HG02852 (cell line): ENCODE results near the gene MYBPC3.

Experiments used
- ATAC-seq: cut with Tn5 transposase; IDR thresholded peaks from one replicate; pipeline ENCODE4 v1.9.1; 2021; ENCODE audit warnings: mild to moderate bottlenecking, moderate library complexity; ENCODE audit not compliant: unreplicated experiment

Gene MYBPC3

DNA sequence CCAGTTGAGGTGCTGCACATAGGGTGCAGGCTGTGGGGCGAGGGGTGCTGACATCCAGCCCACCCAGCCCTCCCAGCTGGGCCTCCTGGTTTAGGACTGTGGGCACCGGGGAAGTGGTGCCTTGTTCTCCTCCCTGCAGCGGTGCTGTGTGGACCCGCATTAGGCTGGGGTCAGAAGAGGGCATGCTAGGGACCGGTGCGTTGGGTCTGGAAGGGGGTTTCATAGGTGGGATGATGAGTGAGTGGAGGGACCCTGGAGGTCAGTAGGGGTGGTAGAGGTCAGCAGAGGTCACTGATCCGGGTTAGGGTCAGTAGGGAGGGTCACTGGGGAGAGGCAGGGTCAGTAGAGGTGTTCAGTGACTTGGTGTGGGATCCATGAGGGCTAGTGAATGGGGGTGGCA, 6.7 kb upstream of the MYBPC3 start:
- no peak for ATAC-seq

DNA sequence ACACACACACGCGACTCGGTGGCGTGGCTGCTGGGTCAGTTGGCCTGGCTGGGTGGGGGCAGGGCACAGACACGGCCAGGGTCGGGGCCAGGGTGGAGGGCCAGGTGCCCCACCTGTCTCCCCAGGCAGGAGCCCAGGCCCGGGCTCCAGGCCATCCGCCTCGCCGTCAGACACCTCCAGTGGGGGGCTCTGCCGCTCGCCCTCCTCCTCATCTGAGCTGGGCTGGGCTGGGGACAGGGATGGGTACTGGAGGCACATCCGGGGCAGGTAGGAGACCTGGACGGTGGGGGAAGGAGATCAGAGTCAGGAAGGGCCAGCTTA, 6.2 kb upstream of the MYBPC3 start:
- no peak for ATAC-seq

DNA sequence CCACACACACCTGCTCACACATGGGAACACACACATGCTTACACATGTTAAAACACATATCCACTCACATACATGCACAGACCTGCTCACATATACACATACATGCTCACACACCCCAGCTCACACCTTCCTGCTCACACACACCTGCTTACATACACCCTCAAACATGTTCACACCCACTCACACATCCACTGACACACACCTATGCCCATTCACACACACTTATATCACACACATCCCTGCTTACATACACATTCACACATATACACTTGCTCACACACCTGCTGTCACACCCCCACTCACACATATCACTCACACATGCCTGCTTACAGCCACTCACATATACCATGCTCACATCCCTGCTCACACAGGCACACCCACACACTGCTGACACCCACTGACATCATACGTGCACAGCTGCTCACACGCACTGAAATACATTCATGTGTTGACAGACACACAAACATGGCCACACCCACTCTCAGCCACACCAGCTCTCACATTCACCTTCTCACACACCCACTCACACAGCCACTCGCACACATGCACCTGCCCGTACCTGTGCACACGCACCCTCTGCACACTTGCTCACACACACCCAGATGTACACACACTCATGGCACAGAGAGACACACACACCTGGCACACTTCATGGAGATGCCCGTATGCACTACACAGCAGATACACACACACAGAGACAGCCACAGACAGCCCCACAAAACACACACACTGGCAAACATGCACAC, 5.7 kb upstream of the MYBPC3 start:
- ATAC-seq = no peak

DNA sequence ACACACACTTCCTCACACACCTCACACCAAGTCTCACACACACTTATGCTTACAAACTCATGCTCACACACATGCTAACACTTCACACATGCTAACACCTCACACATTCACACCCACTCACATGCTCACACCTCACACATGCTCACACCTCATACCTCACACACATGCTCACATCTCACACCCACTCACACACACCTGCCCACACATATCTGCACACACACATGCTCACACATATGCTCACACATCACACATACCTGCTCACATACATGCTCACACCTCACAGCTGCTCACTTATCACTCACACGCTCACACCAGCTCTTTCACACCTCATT, 4.5 kb upstream of the MYBPC3 start:
- ATAC-seq = no peak

DNA sequence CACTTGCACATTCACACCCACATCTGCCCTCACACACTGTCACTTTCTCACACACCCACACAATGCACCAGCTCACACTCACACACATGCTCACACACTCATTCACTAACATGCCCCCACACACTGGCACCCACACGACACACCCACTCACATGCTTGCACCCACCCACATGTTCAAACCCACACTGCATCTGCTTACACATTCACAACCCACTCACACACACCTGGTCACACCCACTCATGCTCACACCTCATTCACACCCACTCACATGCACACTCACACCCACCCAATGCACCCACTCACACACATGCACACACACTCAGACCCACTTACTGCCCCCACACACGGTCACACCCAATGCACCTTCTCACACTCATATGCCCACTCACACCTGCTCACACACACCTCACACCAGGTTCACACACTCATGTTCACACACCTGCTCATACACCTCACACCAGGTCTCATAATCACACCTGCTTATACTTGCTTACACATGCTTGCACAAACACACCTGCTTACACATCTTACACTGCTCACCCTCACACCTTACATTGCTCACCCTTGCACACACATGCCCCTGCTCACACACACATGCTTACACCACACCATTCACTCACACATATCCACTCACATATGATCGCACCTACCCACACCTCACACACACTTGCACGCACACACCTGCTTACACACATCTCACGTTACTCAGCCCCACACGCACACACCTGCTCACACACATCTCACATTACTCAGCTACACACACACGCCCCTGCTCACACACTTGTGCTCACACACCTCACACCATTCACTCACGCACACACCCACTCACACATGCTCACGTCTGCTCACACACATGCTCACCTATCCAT, 3.9 kb upstream of the MYBPC3 start:
- ATAC-seq = no peak

DNA sequence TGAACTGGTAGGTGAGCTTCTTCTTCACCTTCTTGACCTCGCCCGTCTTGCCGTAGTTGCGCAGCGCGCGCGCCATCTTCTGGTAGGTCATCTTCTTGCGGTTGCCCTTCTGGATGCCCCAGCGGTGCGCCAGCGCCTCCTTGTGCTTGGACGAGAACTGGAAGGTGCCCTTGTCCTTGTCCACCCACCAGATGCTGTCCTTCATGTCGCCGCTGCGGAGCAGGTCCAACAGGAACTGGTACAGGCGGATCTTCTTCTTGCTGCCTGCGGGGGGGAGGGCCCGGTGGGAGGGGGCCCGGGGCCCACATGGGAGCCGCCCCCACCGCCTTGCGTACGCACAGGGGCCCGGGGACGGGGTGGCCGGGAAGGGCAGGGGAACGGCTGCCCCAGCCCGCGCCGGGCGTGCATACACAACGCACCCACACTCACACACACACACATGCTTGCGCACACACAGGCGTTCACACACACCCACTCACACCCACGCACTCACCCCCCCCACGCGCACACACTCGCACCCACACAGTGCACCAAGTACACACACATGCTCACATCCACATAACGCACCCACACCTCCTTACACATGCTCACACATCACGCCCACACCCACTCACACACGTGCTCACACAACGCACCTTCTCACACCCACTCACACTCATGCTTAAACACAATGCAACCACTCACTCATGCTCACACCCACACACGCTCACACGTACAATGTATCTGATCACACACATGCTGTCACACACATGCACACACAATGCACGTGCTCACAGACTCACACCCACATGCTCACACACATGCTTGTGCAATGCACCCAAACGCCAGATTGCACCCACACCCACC, 3.0 kb upstream of the MYBPC3 start:
- no peak for ATAC-seq

DNA sequence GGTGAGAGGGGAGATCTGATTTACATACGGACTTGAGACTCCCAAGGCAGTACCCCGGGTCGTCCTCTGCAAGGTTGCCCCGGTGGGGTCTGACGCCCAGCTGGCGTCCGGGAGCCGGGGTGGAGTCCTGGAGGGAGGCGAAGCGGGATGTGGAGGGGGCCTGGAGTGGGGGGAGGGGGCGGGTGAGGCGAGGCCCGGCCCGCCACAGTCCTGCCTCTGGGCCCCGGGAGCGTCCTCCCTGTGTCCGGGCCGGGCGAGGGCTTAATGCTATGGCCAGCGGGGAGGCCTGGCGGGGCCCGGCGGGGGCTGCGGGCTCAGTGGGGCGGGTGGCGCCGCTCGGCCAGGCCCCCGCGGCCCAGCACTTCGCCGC, 2.4 kb upstream of the MYBPC3 start:
- no peak for ATAC-seq

DNA sequence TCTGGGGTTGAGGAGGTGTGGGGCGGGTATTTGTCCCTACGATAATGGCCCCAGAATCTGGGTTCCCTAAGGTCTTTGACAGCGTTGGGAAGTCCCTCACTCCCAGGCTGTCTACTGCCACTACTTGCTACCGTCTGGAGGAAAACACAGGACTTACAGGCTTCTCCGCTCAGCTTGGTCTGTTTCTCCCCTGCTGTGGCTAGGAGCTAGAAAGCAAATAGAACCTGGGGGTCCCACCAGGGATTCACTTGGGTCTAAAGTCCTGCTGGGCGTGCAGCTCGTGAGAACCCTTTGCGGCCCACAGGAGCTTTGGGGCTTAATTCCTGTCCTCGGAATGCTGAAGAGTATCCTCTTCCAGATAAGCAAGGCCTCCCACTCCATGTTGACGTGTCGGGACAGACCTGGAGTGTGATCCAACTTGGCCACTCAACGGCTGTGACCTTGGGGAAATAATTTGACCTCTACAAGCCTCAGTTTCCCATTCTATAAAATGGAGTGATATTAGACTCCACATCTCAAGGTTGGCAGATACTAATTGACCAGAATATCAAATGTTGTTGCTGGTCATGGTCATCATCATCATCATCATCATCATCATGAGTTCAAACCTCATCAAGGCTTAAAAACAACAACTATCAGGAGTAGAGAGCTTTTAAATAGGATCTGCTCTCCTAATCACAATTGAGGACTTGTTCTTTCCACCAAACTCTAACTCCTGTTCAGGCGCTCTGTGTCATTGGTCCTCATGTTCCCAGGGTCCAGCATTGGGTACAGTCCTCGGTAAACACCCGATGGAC, 1.7 kb upstream of the MYBPC3 start:
- ATAC-seq = no peak

DNA sequence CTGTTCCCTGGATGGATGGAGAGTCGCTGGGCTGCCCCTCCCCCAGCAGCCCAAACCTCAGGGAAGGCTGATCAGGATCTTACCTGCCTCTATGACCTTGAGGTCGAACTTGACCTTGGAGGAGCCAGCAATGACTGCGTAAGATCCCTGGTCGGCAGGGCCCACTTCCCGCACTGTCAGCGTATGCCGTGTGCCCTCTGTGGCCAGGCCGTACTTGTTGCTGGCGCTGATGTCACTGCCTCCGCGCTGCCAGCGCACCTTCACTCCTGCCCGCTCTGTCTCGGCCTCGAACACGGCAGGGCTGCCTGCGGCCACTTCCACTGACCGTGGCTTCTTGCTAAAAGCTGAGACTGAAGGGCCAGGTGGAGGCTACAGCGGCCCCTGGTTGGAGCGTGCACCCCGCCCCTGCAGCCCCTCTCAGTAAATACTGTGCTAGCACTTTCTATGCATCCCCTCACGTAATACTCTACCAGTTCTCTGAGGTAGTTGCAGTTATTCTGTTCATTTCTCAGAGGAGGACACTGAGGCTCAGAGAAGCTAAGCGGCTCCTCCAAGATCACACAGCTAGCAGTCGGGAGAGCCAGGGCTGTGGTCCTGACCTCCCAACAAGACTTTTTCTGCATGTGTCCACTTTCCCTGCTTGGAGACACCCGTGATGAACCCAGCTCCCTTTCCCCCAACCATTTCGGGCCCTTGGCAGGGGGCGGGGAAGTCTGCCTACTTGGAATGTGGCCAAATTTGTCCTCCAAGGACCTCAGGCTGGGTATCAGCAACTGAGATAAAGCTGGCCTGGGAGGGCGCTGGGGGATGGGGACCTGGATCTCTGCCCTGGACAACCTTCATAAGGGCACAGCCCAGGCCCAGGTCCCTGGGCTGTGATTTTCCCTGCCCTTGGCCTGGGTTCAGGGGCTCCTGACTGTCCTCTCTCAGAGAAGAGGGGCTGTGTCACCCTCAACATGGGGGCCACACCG, 1.1 kb downstream of the MYBPC3 start:
- ATAC-seq = no peak

DNA sequence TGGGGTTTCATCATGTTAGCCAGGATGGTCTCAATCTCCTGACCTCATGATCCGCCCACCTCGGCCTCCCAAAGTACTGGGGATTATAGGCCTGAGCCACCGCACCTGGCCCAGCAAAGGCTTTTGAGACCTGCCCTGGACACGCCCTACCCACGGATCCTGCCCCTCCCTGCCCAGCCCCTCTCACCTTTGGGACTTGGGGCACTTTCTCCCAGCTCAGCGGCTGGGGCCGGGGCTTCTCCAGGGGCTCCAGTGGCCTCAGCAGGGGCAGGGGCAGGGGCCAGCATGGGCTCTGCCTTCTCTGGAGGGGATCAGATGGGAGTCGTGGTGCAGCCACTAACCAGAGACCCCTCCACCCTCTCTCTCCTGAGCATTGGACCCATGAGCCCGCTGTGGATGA, 2.2 kb downstream of the MYBPC3 start:
- no peak for ATAC-seq

DNA sequence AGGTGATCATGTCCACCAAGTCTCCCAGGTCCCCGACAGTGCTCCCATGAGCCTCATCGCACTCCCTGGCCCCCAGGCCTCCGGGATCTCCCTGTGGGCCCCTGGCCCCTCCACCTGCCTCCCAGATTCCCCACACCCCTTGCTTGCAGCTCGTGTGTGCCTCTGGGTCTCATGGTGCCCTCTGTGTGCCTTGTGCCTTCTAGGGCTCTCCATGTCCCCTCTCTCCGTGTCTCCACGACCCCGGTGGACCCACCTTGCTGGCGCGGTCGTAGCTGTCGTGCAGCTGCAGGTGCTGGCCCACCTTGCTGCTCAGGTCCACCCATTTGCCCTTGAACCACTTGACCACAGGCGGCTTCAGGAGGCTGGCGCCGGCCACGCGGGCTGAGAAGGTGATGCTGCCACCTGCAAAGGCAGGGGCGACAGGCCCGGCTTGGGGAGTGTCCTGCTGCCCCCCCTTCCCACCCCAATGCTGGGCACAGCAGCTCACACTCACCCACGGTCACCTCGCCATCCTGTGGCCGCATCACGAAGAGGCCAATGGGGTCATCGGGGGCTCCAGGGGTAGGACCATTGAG, 2.9 kb downstream of the MYBPC3 start:
- no peak for ATAC-seq

DNA sequence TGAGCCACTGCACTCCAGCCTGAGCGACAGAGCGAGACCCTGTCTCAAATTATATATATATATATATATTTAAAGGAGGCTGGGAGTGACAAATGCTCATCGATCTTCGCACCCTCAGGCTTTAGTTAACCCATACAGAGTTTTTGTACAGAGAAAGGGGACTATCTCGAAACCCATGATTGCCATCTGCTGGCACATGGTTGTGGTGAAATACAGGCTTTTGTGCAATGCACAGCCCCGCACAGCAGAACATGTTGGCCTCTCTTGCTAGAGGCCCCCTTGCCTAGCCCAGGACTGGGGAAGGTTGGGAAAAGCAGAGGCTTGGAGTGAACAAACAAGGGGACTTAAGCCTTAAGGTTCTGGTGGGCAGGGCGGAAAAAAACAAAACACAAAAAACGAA, 3.6 kb downstream of the MYBPC3 start:
- no peak for ATAC-seq

DNA sequence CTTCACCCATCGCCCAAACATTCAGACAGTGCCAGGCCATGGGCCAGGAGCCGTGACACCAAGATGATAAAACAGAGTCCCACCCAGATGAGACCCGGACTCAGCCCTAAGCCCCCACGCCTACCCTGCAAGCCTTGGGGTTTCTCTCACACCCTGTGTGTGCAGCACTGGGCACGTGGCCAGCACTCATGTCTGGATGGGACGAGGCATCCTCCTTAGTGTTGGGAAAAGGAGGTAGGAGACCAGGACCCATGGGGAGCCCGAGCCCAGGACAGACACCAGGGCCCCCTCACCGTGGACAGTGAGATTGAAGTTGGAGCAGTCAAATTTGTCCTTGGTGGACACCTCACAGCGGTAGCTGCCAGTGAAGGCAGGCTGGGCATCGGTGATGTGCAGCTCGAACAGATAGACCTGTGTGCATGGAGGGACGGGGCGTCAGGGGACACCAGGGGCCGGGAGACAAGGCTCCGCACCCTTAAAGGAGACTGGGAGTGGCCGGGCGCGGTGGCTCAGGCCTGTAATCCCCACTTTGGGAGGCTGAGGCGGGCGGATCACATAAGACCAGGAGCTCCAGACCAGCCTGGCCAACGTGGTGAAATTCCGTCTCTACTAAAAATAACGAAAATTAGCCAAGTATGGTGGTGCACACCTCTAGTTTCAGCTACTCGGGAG, 4.2 kb downstream of the MYBPC3 start:
- no peak for ATAC-seq

DNA sequence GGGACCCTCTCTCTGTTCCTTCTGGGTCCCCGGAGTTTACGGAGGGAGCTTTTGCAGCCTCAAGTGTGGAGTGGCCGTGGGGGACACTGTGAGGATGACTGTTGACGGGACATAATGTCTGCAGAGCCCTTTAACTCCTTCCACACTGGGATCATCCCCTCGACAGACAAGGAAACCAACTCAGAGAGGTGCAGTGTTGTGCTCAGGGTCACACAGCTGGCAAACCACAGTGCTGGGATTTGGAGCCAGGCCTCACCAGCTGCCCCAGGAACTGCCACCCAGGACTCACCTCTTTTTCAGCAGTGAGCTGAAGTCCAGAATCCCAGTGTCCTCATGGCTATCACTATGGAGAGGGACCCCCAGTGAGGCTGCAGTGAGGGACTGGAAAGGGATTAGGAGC, 5.4 kb downstream of the MYBPC3 start:
- no peak for ATAC-seq

DNA sequence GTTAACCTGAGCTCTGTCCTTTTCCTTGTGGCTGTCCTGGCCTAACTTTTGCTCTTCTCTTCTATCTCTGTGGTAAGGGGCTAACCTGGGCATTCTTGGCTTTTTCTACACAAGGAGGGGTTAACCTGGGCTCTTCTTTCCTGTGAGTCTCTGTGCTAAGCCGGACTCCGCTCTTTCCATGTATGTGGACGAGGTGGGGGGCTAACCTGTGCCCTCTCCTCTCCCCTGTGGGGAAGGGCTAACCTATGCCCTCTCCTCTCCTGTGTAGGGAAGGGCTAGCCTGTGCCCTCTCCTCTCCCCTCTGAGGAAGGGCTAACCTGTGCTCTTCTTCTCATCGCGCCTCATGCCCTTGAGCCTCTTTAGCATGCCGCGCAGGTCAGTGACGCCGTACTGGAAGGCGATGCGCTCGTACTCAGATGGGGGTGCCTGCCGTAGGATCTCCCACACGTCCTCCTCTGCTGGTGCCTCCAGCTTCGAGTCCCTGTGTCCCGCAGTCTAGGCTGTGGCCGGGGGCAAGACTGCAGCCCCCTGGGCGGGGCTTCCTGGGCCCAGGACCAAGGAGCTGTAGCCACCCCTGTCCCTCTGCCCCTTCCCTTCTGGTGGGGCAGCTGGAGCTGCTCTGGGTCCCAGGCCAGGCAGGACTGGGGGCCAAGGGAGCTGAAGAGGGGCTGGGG, 6.5 kb downstream of the MYBPC3 start:
- ATAC-seq = no peak

DNA sequence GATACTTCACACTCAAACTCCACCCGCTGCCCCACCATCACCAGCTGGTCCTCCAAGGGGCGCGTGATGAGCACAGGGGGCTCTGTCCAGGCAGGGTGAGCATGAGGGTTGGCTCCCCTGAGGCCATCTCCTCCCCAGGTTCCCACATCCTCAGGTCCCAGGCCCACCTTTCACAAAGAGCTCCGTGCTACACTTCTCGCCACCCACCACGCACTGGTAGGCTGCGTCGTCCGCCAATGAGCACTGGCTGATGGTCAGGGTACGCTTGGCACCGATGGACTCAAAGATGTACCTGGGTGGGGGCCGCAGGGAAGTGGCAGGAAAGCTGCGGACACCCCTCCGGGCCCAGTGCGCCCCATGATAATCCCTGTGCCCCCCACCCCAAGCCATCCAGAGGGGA, 9.6 kb downstream of the MYBPC3 start:
- no peak for ATAC-seq

DNA sequence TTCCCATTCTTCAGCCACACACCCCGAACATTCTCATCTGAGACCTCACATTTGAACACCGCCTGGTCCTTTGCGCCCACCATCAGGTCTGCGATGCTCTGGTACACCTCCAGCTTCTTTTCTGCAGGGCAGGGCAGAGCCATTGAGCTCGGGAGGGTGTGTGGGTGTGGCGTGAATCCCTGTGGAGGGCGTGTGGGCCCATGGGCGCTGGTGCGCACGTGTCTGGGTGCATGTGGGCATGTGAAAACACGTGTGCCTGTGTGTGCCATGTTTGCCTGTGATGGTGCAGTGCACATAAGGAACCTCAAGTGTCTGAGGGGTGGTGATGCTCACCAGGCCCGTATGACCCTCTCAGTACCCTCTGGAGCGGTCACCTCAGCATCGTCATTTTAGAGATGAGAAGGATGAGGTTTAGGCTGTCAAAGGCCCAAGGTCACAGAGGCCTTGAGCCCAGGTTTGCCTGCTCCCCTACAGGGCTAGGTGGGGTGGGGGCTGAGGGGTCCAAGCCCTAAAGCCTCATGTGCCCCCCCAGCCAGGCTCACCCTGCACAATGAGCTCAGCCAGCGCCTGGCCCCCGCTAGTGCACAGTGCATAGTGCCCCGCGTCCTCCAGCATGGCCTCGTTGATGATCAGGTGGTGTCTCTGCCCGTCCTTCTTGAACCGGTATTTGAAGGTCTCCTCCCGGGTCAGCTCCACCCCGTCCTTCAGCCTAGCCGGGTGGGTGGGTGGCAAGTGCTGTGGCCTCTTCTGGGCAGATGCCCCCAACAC, 10.3 kb downstream of the MYBPC3 start:
- ATAC-seq = no peak
